GM21381 (cell line): ENCODE measurements around the gene PEX5.
"Not testable (repeated sequence)": the region's sequence is repeated elsewhere in the genome, so short reads cannot be mapped to it uniquely, and the experiment has no call there.

Experiments used
- ATAC-seq: cut with Tn5 transposase; IDR thresholded peaks from one replicate; pipeline ENCODE4 v1.9.1; 2021; ENCODE audit warnings: mild to moderate bottlenecking, moderate library complexity; ENCODE audit not compliant: unreplicated experiment

The PEX5 gene

GRCh38 chr12:7158781-7159609 lies 30.5 kb upstream of the PEX5 start:
- ATAC-seq: no peak

- ATAC-seq: no peak
Observed at GRCh38 chr12:7160183-7160582, 29.3 kb upstream of the PEX5 start.

DNA sequence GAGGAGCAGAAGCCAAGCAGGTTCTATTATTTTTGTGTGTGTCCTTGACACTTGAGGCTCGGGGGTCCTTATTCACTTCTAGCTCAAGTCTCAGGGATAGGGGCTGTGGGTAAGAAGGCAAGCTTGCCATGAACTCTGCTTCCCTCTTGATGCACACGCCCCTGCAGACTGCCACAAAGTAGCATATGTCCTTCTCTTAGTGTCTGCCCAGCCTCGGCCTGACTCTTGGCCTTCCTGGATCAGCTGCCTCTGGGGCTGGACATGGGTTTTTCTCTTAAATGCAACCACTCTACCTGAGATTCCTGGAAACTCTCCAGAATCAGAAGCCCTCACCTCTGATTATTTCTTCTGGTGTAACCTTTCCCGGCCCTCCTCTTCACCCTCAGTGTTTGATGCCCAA lies 28.2 kb upstream of the PEX5 start:
- no peak for ATAC-seq

- no peak for ATAC-seq
Observed at GRCh38 chr12:7161811-7162210, 27.7 kb upstream of the PEX5 start.

DNA sequence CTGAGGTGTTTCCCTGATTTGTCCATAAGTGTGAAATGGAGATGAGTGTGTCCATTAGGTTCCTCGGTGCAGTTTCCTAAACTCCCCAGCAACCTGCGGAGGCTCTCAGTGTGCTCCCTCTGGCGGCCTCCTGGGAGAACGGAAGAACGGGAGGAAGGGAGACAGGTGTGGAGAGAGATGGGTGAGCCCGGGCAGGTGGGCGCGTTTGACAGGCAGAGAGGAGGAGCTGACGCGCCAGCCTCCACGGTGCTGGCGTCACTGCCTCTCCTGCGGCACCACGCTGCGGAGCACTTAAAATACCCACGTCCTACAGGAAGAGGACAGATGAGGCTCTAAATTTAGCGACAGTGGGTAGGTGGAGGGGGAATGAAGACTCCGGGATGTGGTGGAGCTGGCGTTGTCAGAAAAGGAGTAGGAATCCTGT lies 26.8 kb upstream of the PEX5 start:
- ATAC-seq: no peak

GRCh38 chr12:7169951-7170350 lies 19.5 kb upstream of the PEX5 start:
- ATAC-seq: no peak

DNA sequence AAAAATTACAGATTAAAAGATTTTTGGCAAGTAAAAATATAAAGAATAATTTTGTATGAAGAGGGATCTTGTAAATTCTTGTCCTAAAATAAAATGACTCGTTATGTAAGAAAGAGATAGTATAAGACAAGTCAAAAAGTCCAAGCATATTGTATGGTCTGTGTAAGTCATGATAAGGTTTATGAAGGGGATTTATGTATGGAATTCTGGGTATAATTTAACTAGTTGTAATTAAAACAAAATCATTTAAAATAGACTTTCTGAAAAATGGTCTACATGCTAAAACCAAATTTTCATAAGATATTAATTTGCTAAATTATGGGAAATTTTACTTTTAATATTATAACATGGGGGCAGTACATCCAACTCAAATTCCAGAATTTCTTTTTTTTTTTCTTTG lies 17.6 kb upstream of the PEX5 start:
- ATAC-seq: no peak

GRCh38 chr12:7175493-7175892 lies 14.0 kb upstream of the PEX5 start:
- no peak for ATAC-seq

- no peak for ATAC-seq
Observed at GRCh38 chr12:7176595-7176994, 12.9 kb upstream of the PEX5 start.

DNA sequence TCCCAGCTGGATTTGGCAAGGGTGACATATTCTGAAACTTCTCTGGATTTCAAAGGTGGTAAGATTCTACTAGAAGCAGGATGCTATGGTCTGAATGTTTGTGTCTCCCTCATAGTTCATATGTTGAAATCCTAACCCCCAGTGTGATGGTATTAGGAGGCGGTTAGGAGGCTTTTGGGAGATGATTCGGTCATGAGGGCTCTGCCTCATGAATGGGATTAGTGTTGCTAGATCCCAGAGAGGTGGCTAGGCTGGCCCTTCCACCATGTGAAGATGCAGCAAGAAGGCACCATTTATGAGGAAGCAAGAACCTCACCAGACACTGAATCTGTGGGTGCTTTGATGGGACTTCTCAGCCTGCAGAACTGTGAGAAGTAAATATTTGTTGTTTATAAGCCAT lies 11.0 kb upstream of the PEX5 start:
- no peak for ATAC-seq

DNA sequence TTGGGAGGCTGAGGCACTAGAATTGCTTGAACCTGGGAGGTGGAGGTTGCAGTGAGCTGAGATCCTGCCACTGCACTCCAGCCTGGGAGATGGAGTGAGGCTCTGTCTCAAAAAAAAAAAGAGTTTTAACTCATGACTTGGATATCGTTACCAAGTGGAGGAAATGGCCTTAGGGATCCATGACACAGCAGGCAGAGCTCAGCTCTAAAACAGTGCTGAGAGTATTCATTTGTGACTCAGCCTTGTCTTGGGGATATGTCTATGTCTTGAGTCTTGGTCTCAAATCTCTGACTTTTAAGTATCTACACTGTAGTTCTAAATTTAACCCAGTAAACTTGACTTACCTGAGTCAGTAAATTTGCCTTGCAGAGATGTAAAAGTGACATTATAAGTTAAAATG lies 8.8 kb upstream of the PEX5 start:
- no peak for ATAC-seq

- ATAC-seq: not testable (repeated sequence)
Observed at GRCh38 chr12:7186058-7186457, 3.4 kb upstream of the PEX5 start.

GRCh38 chr12:7188562-7189397 lies 706 bp upstream of the PEX5 start:
- ATAC-seq: peak; percentile 32

DNA sequence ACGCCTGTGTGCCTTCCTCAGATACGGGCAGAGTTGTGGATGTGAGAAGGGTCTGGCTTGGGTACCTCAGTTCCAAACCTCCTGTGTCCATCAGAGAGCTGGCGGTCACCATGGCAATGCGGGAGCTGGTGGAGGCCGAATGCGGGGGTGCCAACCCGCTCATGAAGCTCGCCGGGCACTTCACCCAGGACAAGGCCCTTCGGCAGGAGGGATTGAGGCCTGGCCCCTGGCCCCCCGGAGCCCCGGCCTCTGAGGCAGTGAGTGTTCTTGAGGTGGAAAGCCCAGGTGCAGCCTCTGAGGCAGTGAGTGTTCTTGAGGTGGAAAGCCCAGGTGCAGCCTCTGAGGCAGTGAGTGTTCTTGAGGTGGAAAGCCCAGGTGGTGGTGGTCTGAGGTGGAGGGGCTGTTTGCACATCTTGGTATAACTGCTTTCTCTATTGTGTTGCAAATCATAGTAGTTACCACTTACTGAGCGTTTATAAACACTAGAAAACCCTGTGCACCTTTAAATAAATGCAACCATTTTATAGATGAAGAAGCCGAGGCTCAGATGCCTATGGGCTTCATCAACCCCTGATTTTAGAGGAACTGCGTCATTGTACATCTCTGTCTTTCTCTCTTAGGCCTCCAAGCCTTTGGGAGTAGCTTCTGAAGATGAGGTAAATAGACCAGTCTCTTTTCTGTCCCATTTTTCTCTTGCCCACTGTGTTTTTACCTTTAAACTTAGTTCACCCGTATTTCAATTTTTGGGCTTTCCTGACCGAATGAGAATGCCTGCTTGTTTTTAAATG lies 976 bp downstream of the PEX5 start:
- no peak for ATAC-seq

- no peak for ATAC-seq
Observed at GRCh38 chr12:7193674-7194073, 4.2 kb downstream of the PEX5 start.

- no peak for ATAC-seq
Observed at GRCh38 chr12:7197841-7198240, 8.4 kb downstream of the PEX5 start.

DNA sequence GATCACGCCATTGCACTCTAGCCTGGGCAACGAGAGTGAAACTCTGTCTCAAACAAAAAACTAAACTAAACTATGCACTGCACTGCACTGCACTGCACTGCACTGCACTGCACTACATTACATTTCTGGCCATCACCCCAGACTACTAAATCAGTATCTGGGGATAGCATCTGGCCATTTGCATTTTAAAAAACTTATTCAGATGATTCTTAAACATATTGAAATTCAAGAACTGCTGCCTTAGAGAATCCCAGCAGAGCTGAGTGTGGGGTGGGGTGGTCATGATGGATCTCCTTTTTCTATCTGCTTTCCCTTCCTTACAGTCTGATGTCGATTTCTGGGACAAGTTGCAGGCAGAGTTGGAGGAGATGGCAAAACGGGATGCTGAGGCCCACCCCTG lies 13.6 kb downstream of the PEX5 start:
- ATAC-seq: no peak

GRCh38 chr12:7205091-7205490 lies 15.6 kb downstream of the PEX5 start:
- no peak for ATAC-seq

DNA sequence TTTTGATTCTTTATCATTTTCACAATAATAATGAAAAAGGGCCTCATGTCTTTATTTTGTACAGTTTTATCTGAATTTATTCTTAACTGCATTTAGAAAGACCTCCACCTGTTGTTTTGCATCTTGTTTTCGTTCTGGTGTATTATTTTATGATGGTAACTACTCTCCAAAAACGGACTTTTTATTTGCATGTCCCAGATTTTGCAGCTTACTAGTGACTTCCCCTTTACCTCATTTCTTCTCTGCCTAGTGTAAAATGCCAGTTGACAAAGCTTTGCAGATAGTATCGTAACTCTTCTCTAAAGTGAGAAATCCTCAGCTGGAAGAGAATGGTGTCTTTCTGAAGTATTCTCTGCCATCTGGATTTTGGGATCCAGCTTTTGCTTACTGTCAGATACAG lies 17.2 kb downstream of the PEX5 start:
- ATAC-seq: no peak

GRCh38 chr12:7207866-7208625 lies 18.6 kb downstream of the PEX5 start:
- ATAC-seq: no peak

DNA sequence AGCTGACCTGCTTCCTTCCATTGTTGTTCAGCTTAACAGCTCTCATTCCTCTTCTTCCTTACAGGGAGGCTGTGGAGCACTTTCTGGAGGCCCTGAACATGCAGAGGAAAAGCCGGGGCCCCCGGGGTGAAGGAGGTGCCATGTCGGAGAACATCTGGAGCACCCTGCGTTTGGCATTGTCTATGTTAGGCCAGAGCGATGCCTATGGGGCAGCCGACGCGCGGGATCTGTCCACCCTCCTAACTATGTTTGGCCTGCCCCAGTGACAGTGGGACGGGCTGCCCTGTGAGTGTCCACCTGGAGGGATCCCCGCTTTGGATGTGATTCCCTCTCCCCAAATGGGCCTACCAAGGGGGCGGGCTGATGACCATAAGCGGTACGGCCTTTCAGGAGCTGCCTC lies 20.5 kb downstream of the PEX5 start:
- no peak for ATAC-seq
